ENCODE data around the gene THSD7B.

DNA sequence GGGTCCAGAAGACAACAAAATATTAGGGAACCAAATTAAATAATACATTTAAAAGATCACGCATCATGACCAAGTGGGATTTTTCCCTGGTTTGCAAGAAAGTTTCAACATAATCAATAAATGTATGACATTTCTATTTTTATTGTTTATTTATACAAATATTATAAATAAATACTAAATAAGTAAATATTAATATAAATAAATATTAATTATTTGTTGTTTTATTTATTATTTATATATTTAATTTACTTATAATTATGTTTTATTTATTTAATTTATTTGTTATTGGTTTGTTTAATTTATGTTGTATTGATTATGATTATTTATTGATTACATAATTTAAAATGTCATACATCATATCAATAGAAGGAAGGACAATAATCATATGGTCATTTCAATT is 956.4 kb downstream of the THSD7B start:
- TF ChIP-seq, protein P1, sequence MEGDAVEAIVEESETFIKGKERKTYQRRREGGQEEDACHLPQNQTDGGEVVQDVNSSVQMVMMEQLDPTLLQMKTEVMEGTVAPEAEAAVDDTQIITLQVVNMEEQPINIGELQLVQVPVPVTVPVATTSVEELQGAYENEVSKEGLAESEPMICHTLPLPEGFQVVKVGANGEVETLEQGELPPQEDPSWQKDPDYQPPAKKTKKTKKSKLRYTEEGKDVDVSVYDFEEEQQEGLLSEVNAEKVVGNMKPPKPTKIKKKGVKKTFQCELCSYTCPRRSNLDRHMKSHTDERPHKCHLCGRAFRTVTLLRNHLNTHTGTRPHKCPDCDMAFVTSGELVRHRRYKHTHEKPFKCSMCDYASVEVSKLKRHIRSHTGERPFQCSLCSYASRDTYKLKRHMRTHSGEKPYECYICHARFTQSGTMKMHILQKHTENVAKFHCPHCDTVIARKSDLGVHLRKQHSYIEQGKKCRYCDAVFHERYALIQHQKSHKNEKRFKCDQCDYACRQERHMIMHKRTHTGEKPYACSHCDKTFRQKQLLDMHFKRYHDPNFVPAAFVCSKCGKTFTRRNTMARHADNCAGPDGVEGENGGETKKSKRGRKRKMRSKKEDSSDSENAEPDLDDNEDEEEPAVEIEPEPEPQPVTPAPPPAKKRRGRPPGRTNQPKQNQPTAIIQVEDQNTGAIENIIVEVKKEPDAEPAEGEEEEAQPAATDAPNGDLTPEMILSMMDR (IDR thresholded peaks at IDR 0.05): no peak
- TF ChIP-seq EZH2phosphoT487 (IDR thresholded peaks at IDR 0.05): no peak

All from neural progenitor cell (in vitro differentiated cells).